Prostate gland (tissue), 2 donors: ENCODE results near the gene NBEA. TPM values are rescaled to one million over a fixed set of nuclear protein-coding genes. Genes with fewer than 3 reads are reported as not detected.

Experiments used
- DNase-seq: peaks from one replicate; pipeline ENCODE4 v3.0.0-alpha.2; 2019; ENCODE audit warnings: low spot score
- H3K27ac ChIP-seq, 2 donors: fragments of 200-600 bp; sonication (generic); 2 replicates each; pipeline ENCODE4 v1.5.1; 2017 to 2019
- H3K27me3 ChIP-seq: fragments of 200-600 bp; sonication (generic); replicated peaks from 2 replicates; pipeline ENCODE4 v1.5.1; 2019; ENCODE audit not compliant: insufficient read depth
- H3K36me3 ChIP-seq, 2 donors: fragments of 200-600 bp; sonication (generic); 1 replicate in 1 of 2; 2 replicates in 1 of 2; pipeline versions ENCODE4 v1.5.1 to v1.8.1; 2017 to 2019
- H3K4me1 ChIP-seq: fragments of 200-600 bp; sonication (generic); replicated peaks from 2 replicates; pipeline ENCODE4 v1.5.1; 2019
- H3K4me3 ChIP-seq, 2 donors: fragments of 200-600 bp; sonication (generic); 2 replicates each; pipeline ENCODE4 v1.5.1; 2017 to 2019
- H3K9me3 ChIP-seq: fragments of 200-600 bp; sonication (generic); 2 replicates; pipeline ENCODE4 v1.5.1; 2017
- POLR2A ChIP-seq: fragments of 450-650 bp; IDR thresholded peaks from one replicate; pipeline ENCODE4 v1.6.1; 2016; ENCODE audit warnings: antibody characterized with exemption, mild to moderate bottlenecking
- POLR2AphosphoS5 ChIP-seq: sonication (generic); formaldehyde crosslinking; IDR thresholded peaks from one replicate; pipeline ENCODE4 v1.6.1; 2017; ENCODE audit warnings: antibody characterized with exemption
- WGBS: methylation state at CpG from one replicate; pipeline ENCODE4 v1.1.5; 2018; 5-methylcytosine and 5-hydroxymethylcytosine counted together
- intact Hi-C: fragments of 100-400 bp; cut with DNase I; formaldehyde crosslinking; loops from one replicate; pipeline ENCODE4 v1.14.2; 2022
- total RNA-seq, 2 donors: library from RNA; depleted of rRNA; stranded (reverse); fragments of >200 nt; gene quantifications; one replicate each; pipeline ENCODE4 v1.1.0, GENCODE V29; 2016
- TF ChIP-seq, protein P1 (sequence below), 4 experiments: fragments of 200-600 bp in 2 of 4; fragments of 450-650 bp in 2 of 4; sonication (generic) in 2 of 4; IDR thresholded peaks; 1 replicate in 3 of 4; 2 replicates in 1 of 4; pipeline ENCODE4 v1.5.1; 2016 to 2019; ENCODE audit warnings: antibody characterized with exemption in 4 of 4, mild to moderate bottlenecking in 2 of 4, moderate library complexity in 2 of 4

Gene NBEA
- total RNA-seq, 2 donors from 2014 or later, result 13.6 to 16.9 TPM

DNA sequence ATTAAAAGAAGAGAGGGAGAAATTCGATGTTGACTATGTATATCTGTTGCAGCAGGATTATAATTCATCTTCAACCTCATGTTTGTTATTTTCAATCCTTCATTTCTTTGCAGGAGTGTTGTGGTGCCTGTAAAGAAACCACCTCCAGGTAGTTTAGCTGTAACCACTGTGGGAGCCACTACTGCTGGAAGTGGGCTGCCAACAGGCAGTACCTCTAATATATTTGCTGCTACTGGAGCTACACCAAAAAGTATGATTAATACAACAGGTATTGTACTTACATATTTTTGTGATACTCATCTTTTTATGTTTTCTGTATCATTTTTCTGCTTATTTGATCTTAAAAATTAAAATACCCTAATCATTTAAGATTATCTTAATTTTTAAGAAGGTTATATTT is 266.5 kb downstream of the NBEA start:
- 91% methylated on average over 1 of the region's 1 CpG for WGBS
- intact Hi-C loops, result no loop called here

DNA sequence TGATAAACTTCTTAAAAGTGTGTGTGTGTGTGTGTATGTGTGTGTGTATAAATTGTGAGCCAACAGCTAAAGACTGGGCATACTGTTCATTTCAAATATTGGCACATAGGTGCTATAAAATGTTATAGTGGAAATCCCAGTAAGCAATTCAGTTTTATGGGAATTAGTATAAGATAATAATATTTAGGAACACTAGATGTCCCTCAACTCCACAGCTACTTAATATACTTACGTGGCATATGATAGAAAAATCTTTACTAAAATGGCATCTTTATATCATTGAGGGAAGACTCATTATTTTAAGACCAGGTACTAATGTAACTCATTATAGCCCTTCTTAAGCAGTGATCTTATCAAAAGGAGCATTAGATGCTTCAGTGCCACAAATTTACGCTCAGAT is 268.2 kb downstream of the NBEA start:
- H3K27me3 ChIP-seq, result no peaks in the 10 kb centered on the region
- no peaks in the 10 kb centered on the region for H3K4me1 ChIP-seq
- 77% methylated on average over 2 of the region's 2 CpGs for WGBS
- H3K36me3 ChIP-seq, result no peaks in the 10 kb centered on the region
- TF ChIP-seq POLR2AphosphoS5, result no peak
- TF ChIP-seq, protein P1, sequence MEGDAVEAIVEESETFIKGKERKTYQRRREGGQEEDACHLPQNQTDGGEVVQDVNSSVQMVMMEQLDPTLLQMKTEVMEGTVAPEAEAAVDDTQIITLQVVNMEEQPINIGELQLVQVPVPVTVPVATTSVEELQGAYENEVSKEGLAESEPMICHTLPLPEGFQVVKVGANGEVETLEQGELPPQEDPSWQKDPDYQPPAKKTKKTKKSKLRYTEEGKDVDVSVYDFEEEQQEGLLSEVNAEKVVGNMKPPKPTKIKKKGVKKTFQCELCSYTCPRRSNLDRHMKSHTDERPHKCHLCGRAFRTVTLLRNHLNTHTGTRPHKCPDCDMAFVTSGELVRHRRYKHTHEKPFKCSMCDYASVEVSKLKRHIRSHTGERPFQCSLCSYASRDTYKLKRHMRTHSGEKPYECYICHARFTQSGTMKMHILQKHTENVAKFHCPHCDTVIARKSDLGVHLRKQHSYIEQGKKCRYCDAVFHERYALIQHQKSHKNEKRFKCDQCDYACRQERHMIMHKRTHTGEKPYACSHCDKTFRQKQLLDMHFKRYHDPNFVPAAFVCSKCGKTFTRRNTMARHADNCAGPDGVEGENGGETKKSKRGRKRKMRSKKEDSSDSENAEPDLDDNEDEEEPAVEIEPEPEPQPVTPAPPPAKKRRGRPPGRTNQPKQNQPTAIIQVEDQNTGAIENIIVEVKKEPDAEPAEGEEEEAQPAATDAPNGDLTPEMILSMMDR (IDR thresholded peaks at IDR 0.05), result peak in 2 of 4 experiments; percentile 23 to 24
- no peak for TF ChIP-seq POLR2A
- no peak overlapping the region for H3K4me3 ChIP-seq
- H3K9me3 ChIP-seq, result no peaks in the 10 kb centered on the region
- intact Hi-C loops, result no loop called here
- no peak for DNase-seq
- no peak overlapping the region for H3K27ac ChIP-seq

More for the DNA sequence above, 266.5 kb downstream of the NBEA start:
- TF ChIP-seq POLR2A, result no peak
- no peak for TF ChIP-seq POLR2AphosphoS5
- TF ChIP-seq, protein P1 (IDR thresholded peaks at IDR 0.05), result no peak
- no peak overlapping the region for H3K27ac ChIP-seq
- no peaks in the 10 kb centered on the region for H3K4me1 ChIP-seq
- H3K27me3 ChIP-seq, result no peaks in the 10 kb centered on the region
- H3K36me3 ChIP-seq, result no peaks in the 10 kb centered on the region
- H3K9me3 ChIP-seq, result no peaks in the 10 kb centered on the region
- DNase-seq, result no peak
- H3K4me3 ChIP-seq, result no peak overlapping the region

DNA sequence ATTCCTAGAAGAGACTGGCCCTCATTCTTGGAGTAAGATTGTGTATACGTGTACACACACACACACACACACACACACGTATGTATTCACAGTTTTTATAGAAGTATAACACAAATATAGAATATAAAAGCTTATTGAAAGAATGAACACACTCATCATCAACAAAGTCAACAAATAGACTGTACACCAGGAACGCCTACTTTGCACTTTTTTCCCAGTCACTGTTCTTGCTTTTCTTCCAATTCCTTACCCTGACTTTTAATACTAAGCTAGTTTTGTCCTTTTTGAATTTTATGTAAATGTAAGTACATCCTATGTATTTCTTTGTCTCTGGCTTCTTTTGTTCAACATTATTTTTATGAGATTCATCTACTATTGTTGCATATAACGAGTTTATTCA is 269.9 kb downstream of the NBEA start:
- H3K27me3 ChIP-seq, result no peaks in the 10 kb centered on the region
- TF ChIP-seq, protein P1 (IDR thresholded peaks at IDR 0.05), result no peak
- TF ChIP-seq POLR2A, result no peak
- no peak for TF ChIP-seq POLR2AphosphoS5
- no peaks in the 10 kb centered on the region for H3K36me3 ChIP-seq
- H3K4me1 ChIP-seq, result no peaks in the 10 kb centered on the region
- H3K9me3 ChIP-seq, result no peaks in the 10 kb centered on the region
- DNase-seq, result no peak
- intact Hi-C loops, result no loop called here
- no peak overlapping the region for H3K27ac ChIP-seq
- H3K4me3 ChIP-seq, result no peak overlapping the region
- 70% methylated on average over 4 of the region's 4 CpGs for WGBS

DNA sequence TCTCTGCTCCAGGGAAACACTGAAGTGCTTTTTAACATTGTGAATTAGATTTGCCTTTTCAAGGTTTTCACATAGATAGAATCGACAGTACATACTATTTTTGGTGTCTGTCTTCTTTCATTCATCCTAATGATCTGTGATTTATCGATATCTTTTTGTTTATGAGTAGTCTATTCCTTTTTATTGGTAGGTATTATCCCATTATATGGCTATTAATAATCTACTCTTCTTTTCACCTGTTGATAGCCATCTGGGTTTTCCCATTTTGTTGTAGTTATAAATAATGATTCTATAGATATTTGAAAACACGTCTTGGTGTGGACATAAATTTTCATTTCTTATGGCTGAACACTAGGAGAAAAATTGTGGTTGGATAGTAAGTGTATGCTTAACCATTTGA is 271.8 kb downstream of the NBEA start:
- Histone ChIP-seq H3K4me1 (no peaks in the 10 kb centered on the region), H3K36me3 (no peaks in the 10 kb centered on the region), H3K9me3 (no peaks in the 10 kb centered on the region), H3K27ac (no peak overlapping the region), H3K27me3 (no peaks in the 10 kb centered on the region), H3K4me3 (no peak overlapping the region)
- intact Hi-C loops, result no loop called here
- DNase-seq, result no peak
- WGBS, result 91% methylated on average over 3 of the region's 3 CpGs
- TF ChIP-seq, protein P1 (IDR thresholded peaks at IDR 0.05), result no peak
- TF ChIP-seq POLR2A (no peak), POLR2AphosphoS5 (no peak)

DNA sequence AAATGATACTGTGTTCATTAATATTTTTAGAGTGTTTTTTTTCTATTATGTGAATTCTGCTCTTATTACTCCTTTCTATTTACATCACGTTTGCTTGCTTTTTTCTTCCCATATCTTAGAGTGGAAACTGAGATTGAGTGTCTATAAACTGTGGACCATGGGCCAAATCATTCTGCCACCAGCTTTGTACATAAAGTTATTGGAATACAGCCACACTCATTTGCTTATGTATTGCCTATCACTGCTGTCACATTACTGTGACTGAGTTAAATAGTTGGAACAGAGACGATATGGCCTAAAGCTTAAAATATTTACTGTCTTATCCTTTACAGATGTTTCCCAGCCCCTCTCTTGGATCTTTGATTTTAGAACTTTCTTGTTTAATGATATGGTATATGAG is 274.1 kb downstream of the NBEA start:
- 44% methylated on average over 2 of the region's 2 CpGs for WGBS
- intact Hi-C loops, result no loop called here
- no peak for DNase-seq
- TF ChIP-seq POLR2AphosphoS5, result no peak
- TF ChIP-seq POLR2A, result no peak
- TF ChIP-seq, protein P1 (IDR thresholded peaks at IDR 0.05), result no peak
- no peaks in the 10 kb centered on the region for H3K27me3 ChIP-seq
- H3K27ac ChIP-seq, result no peak overlapping the region
- no peaks in the 10 kb centered on the region for H3K9me3 ChIP-seq
- no peaks in the 10 kb centered on the region for H3K4me1 ChIP-seq
- H3K4me3 ChIP-seq, result no peak overlapping the region
- H3K36me3 ChIP-seq, result no peaks in the 10 kb centered on the region
